Measurements from ENCODE around the gene MAN1C1. TPM values are rescaled to one million over a fixed set of nuclear protein-coding genes. Genes with fewer than 3 reads are reported as not detected.

Gene MAN1C1
- total RNA-seq, 4 donors from 2014 or later, result 14.6 to 25.1 (median 17.5) TPM

- peaks cover 0 to 38% (median 0%) of the 10 kb centered on the region in 4 donors for H3K4me1 ChIP-seq
- H3K27ac ChIP-seq, result no peak overlapping the region
- H3K9me3 ChIP-seq, result no peaks in the 10 kb centered on the region
- TF ChIP-seq POLR2A (IDR thresholded peaks at IDR 0.05), result no peak
- TF ChIP-seq EP300 (IDR thresholded peaks at IDR 0.05), result no peak
- TF ChIP-seq CTCF (IDR thresholded peaks at IDR 0.05), result no peak
- DNase-seq (ENCODE audit: low spot score in 2 of 2), result no peak
- 76 to 84% methylated on average over 11 of the region's 11 CpGs for WGBS, 2 donors
- peaks cover 0 to 7% (median 0%) of the 10 kb centered on the region in 3 donors for H3K36me3 ChIP-seq
- H3K27me3 ChIP-seq, result no peaks in the 10 kb centered on the region
- H3K4me3 ChIP-seq, result no peak overlapping the region
Measured at GRCh38 chr1:25649505-25650288, 33.1 kb downstream of the MAN1C1 start.

- Histone ChIP-seq H3K4me1 (peaks cover 0 to 38% (median 0%) of the 10 kb centered on the region in 4 donors), H3K36me3 (peaks cover 0 to 7% (median 0%) of the 10 kb centered on the region in 3 donors), H3K9me3 (no peaks in the 10 kb centered on the region), H3K27ac (no peak overlapping the region), H3K27me3 (no peaks in the 10 kb centered on the region), H3K4me3 (no peak overlapping the region)
- DNase-seq (ENCODE audit: low spot score in 2 of 2), result no peak
- 70 to 76% methylated on average over 5 of the region's 5 CpGs for WGBS, 2 donors
- no peak for TF ChIP-seq POLR2A (IDR thresholded peaks at IDR 0.05)
- TF ChIP-seq CTCF (IDR thresholded peaks at IDR 0.05), result no peak
- no peak for TF ChIP-seq EP300 (IDR thresholded peaks at IDR 0.05)
Measured at GRCh38 chr1:25650289-25650576, 33.6 kb downstream of the MAN1C1 start.

- Histone ChIP-seq H3K4me1 (peaks cover 0 to 38% (median 0%) of the 10 kb centered on the region in 4 donors), H3K27ac (no peak overlapping the region), H3K4me3 (no peak overlapping the region), H3K9me3 (no peaks in the 10 kb centered on the region), H3K36me3 (peaks cover 0 to under 1% (median 0%) of the 10 kb centered on the region in 3 donors), H3K27me3 (no peaks in the 10 kb centered on the region)
- TF ChIP-seq POLR2A (IDR thresholded peaks at IDR 0.05) (no peak), CTCF (IDR thresholded peaks at IDR 0.05) (no peak), EP300 (IDR thresholded peaks at IDR 0.05) (no peak)
- 90 to 92% methylated on average over 7 of the region's 8 CpGs for WGBS, 2 donors
- no peak for DNase-seq (ENCODE audit: low spot score in 2 of 2)
Measured at GRCh38 chr1:25651036-25651640, 34.5 kb downstream of the MAN1C1 start.

GRCh38 chr1:25651824-25652741 is 35.5 kb downstream of the MAN1C1 start:
- no peak for DNase-seq (ENCODE audit: low spot score in 2 of 2)
- 91% methylated on average over 10 to 12 of the region's 12 CpGs for WGBS, 2 donors
- H3K27me3 ChIP-seq, result no peaks in the 10 kb centered on the region
- no peaks in the 10 kb centered on the region for H3K9me3 ChIP-seq
- H3K4me1 ChIP-seq, result peaks cover 0 to 39% (median 0%) of the 10 kb centered on the region in 4 donors
- no peaks in the 10 kb centered on the region for H3K36me3 ChIP-seq
- no peak overlapping the region for H3K27ac ChIP-seq
- H3K4me3 ChIP-seq, result no peak overlapping the region
- TF ChIP-seq EP300 (IDR thresholded peaks at IDR 0.05) (no peak), POLR2A (IDR thresholded peaks at IDR 0.05) (no peak), CTCF (IDR thresholded peaks at IDR 0.05) (no peak)
